CD1c-positive myeloid dendritic cell (primary cell): ENCODE measurements around the gene UBR2.
"Not testable (repeated sequence)": the region's sequence is repeated elsewhere in the genome, so short reads cannot be mapped to it uniquely, and the experiment has no call there.

Experiments
- DNase-seq: peaks from one replicate; pipeline ENCODE4 v3.0.0-alpha.2; 2016; ENCODE audit errors: extremely low spot score

The UBR2 gene

GRCh38 chr6:42692137-42692911 lies 128.5 kb downstream of the UBR2 start:
- no peak for DNase-seq

- DNase-seq = no peak
Measured at GRCh38 chr6:42693725-42694323, 130.0 kb downstream of the UBR2 start.

- DNase-seq = no peak
Measured at GRCh38 chr6:42694586-42694985, 130.8 kb downstream of the UBR2 start.

DNA sequence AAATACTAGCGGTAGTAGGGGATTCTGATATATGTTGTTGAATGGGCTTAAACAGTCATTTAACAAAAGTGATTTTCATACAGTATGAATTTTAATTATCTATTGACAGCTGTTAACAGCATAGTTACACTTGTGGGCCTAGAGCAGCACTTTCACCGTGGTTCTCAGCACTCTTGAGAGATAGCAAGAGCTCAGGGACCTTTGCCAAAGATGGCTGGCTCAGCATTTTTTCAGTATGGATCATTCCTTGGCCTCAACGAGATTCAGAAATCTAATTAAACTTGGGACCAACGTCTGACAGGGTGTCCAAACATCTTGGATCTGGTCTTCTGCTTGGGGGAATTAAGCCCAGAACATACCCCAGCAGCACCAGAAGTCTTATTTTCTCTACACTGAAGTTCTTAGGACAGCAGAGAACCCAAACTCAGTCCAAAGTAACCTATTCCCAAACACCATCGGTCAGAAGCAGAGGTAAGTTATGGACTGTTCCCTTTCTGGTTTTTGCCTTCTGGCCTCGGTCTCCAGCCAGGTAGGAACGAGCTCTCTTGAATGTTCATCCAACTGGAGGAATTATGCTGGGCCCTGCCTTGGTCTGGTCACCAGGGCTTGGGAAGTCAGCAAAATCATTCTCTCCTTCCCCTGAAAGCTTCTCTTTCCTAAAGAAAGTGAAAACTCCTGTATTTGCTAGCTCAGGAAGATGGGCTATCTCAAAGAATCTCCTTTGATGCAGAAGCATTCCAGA lies 132.9 kb downstream of the UBR2 start:
- DNase-seq = no peak

GRCh38 chr6:42697268-42697655 lies 133.4 kb downstream of the UBR2 start:
- no peak for DNase-seq

GRCh38 chr6:42698217-42698616 lies 134.4 kb downstream of the UBR2 start:
- no peak for DNase-seq

DNA sequence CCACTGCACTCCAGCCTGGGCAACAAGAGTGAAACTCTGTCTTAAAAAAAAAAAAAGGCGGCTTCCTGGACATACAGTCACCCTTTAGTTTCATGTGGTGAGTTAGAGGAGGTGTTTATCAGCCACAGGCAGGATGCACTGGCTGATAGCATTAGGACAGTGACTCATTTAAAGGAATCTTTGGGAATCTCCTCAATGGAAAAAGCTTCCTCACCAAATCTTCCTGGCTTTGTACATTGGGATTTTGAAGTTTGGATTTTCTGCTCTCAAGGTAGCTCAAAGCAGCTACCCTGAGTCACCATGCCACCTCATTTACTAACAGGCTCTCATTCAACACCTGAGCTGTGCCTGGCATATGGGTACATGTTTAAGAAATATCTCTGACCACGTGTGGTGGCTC lies 138.4 kb downstream of the UBR2 start:
- DNase-seq = no peak

DNA sequence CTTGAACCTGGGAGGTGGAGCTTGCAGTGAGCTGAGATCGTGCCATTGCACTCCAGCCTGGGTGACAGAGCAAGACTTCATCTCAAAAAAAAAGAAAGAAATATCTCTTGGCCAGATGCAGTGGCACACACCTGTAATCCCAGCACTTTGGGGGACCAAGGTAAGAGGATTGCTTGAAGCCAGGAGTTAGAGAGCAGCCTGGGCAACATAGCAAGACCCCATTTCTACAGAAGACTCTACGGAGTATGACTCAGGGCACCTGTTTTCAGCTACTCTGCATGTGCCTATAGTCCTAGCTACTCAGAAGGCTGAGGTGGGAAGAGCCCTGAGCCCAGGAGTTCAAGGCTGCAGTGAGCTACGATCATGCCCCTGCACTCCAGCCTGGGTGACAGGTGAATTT lies 139.0 kb downstream of the UBR2 start:
- not testable (repeated sequence) for DNase-seq

DNA sequence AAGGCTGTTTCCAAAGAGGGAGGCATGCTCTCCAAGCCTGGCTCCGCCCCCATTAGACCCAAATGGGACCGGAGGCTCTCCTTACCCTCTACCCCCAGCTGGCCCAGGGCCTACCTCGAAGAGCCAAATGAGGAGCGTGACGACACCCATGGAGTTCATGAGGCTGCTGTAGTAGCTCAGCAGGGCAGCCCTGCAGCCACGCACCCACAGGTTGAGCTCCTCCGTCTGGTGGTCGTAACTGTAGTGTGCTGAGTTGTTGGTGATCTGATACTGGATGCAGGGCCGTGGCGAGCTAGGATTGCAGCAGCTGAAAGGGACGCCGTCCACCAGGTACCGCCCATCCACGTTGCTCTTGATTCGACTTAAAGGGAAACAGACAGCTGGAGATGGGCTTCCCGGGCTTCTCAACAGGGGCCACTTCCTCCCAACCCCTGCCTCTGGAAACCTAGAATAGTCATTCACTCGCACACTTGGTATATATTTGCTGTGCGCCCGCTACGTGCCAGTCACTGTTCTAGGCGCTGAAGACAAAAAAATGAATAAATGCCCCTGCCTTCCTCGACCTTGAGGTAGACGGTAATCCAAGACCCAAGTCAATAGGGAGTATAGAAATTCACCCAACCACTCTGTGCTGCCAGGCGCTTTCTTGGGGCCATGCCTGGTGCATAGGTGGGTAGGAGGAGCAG lies 140.6 kb downstream of the UBR2 start:
- DNase-seq = no peak

GRCh38 chr6:42704937-42705374 lies 141.1 kb downstream of the UBR2 start:
- no peak for DNase-seq

- no peak for DNase-seq
Measured at GRCh38 chr6:42707595-42707994, 143.8 kb downstream of the UBR2 start.

DNA sequence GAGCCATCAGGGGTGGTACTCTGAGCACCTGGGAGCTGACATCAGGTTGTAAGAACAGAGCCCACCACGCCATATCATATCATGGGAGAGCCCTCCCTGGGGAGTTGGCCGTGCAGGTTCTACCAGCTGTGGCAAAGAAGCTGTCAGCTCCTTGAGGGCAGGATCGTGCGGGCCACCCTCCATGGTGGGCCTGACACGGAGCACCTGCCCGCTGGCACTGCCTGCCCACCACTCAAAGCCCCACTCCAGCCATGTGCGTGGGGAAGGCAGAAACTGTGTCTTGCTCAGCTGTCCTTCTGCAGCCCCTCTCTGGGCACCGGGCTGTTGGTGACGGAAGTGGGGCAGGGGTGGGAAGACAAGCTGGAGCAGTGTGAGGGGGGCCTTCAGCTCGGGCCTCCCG lies 144.3 kb downstream of the UBR2 start:
- DNase-seq = no peak

- no peak for DNase-seq
Measured at GRCh38 chr6:42709871-42710270, 146.0 kb downstream of the UBR2 start.

GRCh38 chr6:42710316-42710715 lies 146.5 kb downstream of the UBR2 start:
- no peak for DNase-seq

DNA sequence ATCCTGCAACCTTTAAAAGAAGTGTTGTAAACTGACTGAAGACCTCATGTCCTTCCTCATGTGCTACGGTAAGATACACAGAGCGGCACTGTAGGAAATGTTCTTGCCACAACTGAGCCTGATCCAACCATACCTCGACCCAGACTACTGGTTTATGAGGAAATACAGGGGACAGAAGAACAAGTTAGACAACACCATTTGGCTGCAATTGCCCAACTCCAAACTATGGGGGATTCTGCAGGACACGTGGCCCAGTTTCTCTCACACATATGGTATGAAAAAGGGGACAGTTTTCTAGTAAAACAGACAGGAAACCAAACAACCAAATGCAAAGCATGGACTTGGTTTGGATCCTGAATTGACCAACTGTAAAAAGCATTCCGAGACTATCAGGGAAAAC lies 148.1 kb downstream of the UBR2 start:
- no peak for DNase-seq

DNA sequence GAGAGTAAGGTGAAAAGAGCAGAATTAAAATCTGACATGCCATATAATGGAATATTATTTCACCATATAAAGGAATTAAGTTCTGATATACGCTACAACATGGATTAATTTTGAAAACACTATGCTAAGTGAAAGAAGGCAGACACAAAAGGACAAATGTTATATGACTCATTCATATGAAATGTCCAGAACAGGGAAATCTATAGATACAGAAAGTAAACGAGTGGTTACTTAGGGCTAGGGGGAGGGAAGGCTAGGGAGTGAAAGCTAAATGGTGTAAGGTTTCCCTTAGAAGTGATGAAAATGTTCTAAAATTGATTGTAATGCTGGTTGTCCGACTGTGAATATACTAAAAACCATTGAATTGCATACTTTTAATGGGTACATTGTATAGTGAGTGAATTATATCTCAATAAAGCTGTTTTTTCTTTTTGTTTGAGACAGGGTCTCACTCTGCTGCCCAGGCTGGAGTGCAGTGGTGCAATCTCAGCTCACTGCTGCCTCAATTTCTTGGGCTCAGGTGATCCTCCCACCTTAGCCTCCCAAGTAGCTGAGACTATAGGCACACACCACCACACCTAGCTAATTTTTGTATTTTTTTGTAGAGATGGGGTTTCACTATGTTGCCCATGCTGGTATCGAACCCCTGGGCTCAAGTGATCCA lies 150.4 kb downstream of the UBR2 start:
- no peak for DNase-seq

- DNase-seq = no peak
Measured at GRCh38 chr6:42715871-42716270, 152.0 kb downstream of the UBR2 start.

DNA sequence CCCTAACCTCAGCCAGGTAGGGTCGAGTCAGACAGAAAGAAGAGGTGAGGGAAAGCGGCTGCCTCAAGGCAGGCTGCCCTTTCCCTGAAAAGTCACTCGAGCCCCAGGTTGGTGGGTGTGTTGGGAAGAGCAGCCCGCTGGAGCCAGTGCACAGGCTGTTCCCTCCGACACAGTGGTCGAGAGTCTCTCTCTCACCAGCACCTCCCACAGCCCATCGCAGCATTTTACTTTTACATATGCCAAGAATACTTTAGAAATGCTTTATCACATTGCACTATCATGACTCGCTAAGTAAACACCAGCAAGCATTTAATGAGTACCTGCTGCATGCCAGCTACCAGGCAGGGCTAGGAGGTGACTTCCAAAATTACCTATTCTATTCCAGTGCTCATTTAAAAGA lies 156.9 kb downstream of the UBR2 start:
- DNase-seq = no peak

DNA sequence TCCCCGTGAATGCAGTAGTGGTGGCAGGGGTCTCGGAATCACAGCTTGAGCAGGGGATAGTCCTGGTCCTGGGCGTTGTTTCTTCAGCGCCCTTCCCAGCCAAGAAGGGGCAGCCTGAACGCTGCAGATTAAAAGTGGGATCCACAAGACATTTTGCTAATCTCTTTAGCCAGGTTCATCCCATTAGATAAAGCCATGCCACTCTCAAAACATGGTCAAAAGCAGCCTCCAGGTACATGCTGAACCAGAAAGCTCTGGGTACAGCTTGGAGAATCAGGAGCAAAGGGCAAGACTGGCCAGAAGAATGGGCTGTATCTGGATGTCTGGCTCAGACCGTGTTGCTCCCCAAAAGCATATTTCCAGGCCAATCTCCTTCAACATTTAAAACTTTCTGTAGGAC lies 158.7 kb downstream of the UBR2 start, which contains the start of gene PRPH2:
TSS of gene PRPH2 (minus strand) at position 101 of the 400 bp plus-strand sequence. CDS start 263 bp downstream, outside the sequence.
- no peak for DNase-seq

DNA sequence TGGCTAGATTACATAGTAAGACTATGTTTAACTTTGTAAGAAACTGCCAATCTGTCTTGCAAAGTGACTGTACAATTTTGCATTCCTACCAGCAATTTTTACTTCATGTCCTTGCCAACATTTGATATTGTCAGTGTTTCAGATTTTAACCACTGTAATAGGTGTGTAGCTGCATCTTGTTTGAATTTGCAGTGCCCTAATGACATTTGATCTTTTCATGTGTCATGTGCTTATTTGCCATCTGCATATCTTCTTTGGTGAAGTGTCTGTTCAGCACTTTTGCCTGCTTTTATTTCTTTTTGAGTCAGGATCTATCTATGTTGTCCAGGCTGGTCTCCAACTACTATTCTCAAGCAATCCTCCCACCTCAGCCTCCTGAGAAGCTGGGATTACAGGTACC lies 161.0 kb downstream of the UBR2 start:
- DNase-seq = no peak

DNA sequence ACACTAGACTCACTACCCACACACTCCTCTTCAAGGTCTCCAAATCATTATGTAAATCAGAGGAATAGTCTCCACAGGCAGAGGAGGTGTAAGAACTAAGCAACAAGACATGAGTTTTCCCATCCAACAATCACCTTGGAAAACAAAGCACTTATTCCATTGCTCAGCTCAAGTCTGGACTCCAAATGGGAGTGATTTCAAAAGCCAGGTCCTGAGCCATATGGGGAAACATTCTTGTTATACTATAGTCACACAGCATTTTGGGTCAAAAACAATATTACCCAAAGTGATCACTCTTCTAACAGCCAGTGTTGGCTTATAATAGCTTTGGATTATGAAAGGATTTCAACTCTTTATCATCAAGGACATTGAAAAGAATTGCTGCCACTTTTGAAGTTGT lies 162.2 kb downstream of the UBR2 start:
- no peak for DNase-seq
